ENCODE data around the gene PSMD8.

- TF ChIP-seq EZH2 (IDR thresholded peaks at IDR 0.05; ENCODE audit: insufficient read depth, poor library complexity, severe bottlenecking) (no peak), EZH2phosphoT487 (IDR thresholded peaks at IDR 0.05; ENCODE audit: insufficient read depth, low read depth) (no peak)
These were observed 22.4 kb upstream of the PSMD8 start for GRCh38 chr19:38351865-38352395.
